Measurements from ENCODE around the gene REPIN1. TPM values are rescaled to one million over a fixed set of nuclear protein-coding genes. Genes with fewer than 3 reads are reported as not detected.

The REPIN1 gene
- total RNA-seq, 1 experiment from 2014 or later = 53.3 TPM

DNA sequence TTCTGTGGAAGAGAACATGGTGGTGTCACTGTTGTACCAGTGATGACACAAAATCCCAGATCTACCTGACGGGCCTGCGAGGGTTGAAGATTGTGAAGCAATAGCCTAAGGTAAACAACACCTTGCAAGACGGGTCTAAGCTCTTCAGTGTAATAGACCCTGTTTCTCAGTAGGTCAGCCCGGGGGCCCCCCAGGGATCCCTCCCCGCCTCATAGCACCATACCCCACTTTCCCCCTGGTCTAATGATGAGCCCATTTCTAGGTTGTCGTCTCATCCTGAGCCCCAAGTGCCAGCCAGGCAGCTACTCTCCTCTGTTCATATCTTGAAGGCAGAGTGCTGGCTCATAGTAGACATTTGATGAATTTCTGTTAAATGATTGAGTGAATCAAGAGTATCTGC lies 42.7 kb upstream of the REPIN1 start:
- H2AFZ ChIP-seq (ENCODE audit: low read length) = no peak overlapping the region
- no peaks in the 10 kb centered on the region for H3K9me2 ChIP-seq (replicated peaks; ENCODE audit: insufficient read depth, low read length)
- no peak for DNase-seq
- H3K4me2 ChIP-seq (ENCODE audit: low read depth, low read length, poor library complexity, severe bottlenecking) = no peak overlapping the region
- peaks cover 21% of the 10 kb centered on the region for H3K79me2 ChIP-seq (ENCODE audit: low read length)
- H3K9ac ChIP-seq (ENCODE audit: low read length) = no peak overlapping the region
- H3K4me3 ChIP-seq (ENCODE audit: low read length) = no peak overlapping the region
- H3K36me3 ChIP-seq (ENCODE audit: insufficient read depth, low read length) = no peaks in the 10 kb centered on the region
- H3K4me1 ChIP-seq (ENCODE audit: low read length) = peaks cover 18% of the 10 kb centered on the region
- no peak overlapping the region for H3K27ac ChIP-seq (ENCODE audit: low read length)
- H3K9me3 ChIP-seq (ENCODE audit: low read length) = no peaks in the 10 kb centered on the region
- H3K27me3 ChIP-seq (ENCODE audit: low read length) = no peaks in the 10 kb centered on the region
- no peaks in the 10 kb centered on the region for H4K20me1 ChIP-seq (ENCODE audit: insufficient read depth, low read depth, low read length)

DNA sequence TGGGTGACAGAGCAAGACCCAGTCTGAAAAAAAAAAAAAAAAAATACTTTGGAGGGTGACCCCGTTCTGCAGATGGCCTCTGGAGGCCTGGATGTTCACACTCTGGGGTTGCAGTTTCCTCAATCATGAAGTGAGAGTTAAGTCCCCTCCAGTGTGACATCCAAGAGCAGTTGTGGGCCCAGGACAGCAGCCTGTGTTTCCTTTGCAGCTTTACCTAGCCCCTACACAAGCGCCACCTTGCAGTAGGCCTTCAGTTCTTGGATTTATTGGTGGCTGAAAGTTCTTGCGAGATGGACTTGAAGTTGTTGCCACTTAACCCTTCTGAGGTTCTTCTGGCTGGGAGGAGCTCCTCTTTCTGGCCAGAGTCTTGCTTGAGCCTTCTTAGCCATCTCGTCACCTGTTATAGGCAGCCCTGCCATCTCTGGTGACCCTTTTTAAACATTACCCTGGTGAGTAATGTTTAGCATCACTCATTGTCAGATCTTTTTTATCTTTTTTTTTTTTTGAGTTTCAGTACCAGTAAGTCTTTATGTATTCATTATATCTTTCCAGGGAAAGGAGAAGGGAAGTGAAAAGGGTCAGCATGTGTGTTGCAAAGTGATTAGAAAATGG lies 41.9 kb upstream of the REPIN1 start:
- Histone ChIP-seq H3K4me1 (ENCODE audit: low read length) (peaks cover 17% of the 10 kb centered on the region), H3K4me3 (ENCODE audit: low read length) (no peak overlapping the region), H3K36me3 (ENCODE audit: insufficient read depth, low read length) (no peaks in the 10 kb centered on the region), H3K4me2 (ENCODE audit: low read depth, low read length, poor library complexity, severe bottlenecking) (no peak overlapping the region), H3K27ac (ENCODE audit: low read length) (no peak overlapping the region), H3K9ac (ENCODE audit: low read length) (no peak overlapping the region), H2AFZ (ENCODE audit: low read length) (no peak overlapping the region), H3K79me2 (ENCODE audit: low read length) (peaks cover 21% of the 10 kb centered on the region), H3K27me3 (ENCODE audit: low read length) (no peaks in the 10 kb centered on the region), H4K20me1 (ENCODE audit: insufficient read depth, low read depth, low read length) (no peaks in the 10 kb centered on the region), H3K9me2 (replicated peaks; ENCODE audit: insufficient read depth, low read length) (no peaks in the 10 kb centered on the region), H3K9me3 (ENCODE audit: low read length) (no peaks in the 10 kb centered on the region)
- no peak for DNase-seq

DNA sequence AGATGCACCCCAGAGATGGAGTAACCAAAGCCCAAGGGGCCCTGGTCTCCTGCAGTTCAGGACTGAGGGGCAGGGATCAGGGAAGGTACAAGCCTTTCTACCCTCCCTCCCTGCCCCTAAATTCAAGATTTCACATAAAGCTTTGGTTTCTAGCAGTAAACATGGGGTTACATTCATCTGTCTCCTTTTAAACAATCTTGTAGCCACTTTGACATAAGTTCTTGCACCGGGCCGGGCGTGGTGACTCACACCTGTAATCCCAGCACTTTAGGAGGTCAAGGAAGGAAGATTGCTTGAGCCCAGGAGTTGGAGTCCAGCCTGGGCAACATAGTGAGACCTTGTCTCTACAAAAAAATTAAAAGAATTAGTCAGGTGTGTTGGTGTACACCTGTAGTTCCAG lies 41.3 kb upstream of the REPIN1 start:
- Histone ChIP-seq H2AFZ (ENCODE audit: low read length) (no peak overlapping the region), H3K4me3 (ENCODE audit: low read length) (no peak overlapping the region), H3K9me2 (replicated peaks; ENCODE audit: insufficient read depth, low read length) (no peaks in the 10 kb centered on the region), H3K79me2 (ENCODE audit: low read length) (peaks cover 21% of the 10 kb centered on the region), H3K36me3 (ENCODE audit: insufficient read depth, low read length) (no peaks in the 10 kb centered on the region), H3K9me3 (ENCODE audit: low read length) (no peaks in the 10 kb centered on the region), H3K4me1 (ENCODE audit: low read length) (peaks cover 12% of the 10 kb centered on the region), H3K27ac (ENCODE audit: low read length) (no peak overlapping the region), H3K4me2 (ENCODE audit: low read depth, low read length, poor library complexity, severe bottlenecking) (no peak overlapping the region), H4K20me1 (ENCODE audit: insufficient read depth, low read depth, low read length) (no peaks in the 10 kb centered on the region), H3K27me3 (ENCODE audit: low read length) (no peaks in the 10 kb centered on the region), H3K9ac (ENCODE audit: low read length) (no peak overlapping the region)
- no peak for DNase-seq

DNA sequence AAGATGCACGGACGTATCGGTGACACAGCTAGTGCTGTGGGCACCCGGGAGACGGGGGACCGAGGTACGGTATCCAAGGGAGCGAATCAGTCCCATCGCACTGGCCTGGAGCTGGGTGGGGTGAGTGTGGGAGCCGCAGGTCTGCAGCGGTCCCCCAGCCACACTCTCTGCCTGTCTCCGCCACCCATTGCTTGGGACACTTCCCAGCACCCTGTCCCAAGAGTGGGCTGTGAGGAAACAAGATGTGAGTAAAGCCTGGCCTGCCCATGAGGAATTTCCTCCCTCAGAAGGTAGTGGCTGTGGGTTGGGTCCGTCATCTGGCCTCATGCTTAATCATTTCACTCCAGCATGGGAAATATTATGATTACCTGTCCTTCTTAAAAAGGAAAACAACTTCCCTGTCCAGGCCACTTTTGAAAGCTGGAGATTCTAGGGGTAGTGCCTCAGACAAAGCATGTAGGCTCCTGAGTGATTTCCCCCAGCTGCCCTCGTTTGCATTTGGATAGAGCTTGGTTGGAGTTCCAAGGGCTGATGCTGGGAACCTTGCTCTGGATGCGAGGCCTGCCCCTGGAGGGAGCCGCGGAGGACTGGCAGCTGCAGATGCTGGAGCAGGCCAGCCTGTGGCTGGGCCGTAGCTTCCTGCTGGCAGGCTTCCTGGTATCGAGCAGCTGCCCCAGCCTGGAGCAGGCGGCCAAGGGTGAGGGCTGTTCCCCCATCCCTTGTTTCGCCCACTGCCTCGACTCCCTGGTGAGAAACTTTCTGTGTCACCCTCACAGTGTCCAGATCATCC lies 39.1 kb upstream of the REPIN1 start:
- no peaks in the 10 kb centered on the region for H3K27me3 ChIP-seq (ENCODE audit: low read length)
- no peak for DNase-seq
- H3K4me2 ChIP-seq (ENCODE audit: low read depth, low read length, poor library complexity, severe bottlenecking) = no peak overlapping the region
- H3K9me2 ChIP-seq (replicated peaks; ENCODE audit: insufficient read depth, low read length) = no peaks in the 10 kb centered on the region
- peaks cover 7% of the 10 kb centered on the region for H3K79me2 ChIP-seq (ENCODE audit: low read length)
- peaks cover 2% of the 10 kb centered on the region for H3K4me1 ChIP-seq (ENCODE audit: low read length)
- no peaks in the 10 kb centered on the region for H4K20me1 ChIP-seq (ENCODE audit: insufficient read depth, low read depth, low read length)
- no peak overlapping the region for H3K27ac ChIP-seq (ENCODE audit: low read length)
- H3K9ac ChIP-seq (ENCODE audit: low read length) = no peak overlapping the region
- H3K4me3 ChIP-seq (ENCODE audit: low read length) = no peak overlapping the region
- no peaks in the 10 kb centered on the region for H3K36me3 ChIP-seq (ENCODE audit: insufficient read depth, low read length)
- H3K9me3 ChIP-seq (ENCODE audit: low read length) = no peaks in the 10 kb centered on the region
- no peak overlapping the region for H2AFZ ChIP-seq (ENCODE audit: low read length)

DNA sequence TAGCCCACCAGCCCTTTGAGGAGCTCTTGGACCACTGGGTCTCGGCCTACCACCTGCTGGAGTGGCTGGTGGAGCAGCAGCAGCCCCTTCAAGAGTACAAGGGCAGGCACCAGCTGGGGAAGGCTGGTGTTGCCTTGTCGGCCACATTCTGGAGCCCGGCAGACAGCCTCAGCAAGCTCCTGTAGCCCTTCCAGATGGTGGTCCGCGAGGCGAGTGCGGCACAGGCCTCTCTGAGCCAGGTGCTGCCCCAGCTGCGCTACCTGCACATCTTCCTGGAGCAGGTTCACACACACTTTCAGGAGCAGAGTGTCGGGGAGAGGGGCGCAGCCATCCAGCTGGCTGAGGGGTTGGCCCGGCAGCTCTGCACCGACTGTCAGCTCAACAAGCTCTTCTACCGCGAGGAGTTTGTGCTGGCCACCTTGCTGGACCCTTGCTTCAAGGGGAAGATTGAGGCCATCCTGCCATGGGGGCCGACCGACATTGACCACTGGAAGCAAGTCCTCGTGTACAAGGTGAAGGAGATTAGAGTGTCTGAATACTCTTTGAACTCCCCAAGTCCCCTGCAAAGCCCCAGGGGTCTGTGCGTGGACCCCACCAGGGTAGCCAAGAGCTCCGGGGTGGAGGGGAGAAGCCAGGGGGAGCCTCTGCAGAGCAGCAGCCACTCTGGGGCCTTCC lies 38.3 kb upstream of the REPIN1 start:
- no peak for DNase-seq
- Histone ChIP-seq H3K9ac (ENCODE audit: low read length) (no peak overlapping the region), H3K4me3 (ENCODE audit: low read length) (no peak overlapping the region), H3K9me2 (replicated peaks; ENCODE audit: insufficient read depth, low read length) (no peaks in the 10 kb centered on the region), H3K27me3 (ENCODE audit: low read length) (no peaks in the 10 kb centered on the region), H3K79me2 (ENCODE audit: low read length) (no peaks in the 10 kb centered on the region), H3K9me3 (ENCODE audit: low read length) (no peaks in the 10 kb centered on the region), H3K36me3 (ENCODE audit: insufficient read depth, low read length) (no peaks in the 10 kb centered on the region), H4K20me1 (ENCODE audit: insufficient read depth, low read depth, low read length) (no peaks in the 10 kb centered on the region), H2AFZ (ENCODE audit: low read length) (no peak overlapping the region), H3K27ac (ENCODE audit: low read length) (no peak overlapping the region), H3K4me2 (ENCODE audit: low read depth, low read length, poor library complexity, severe bottlenecking) (no peak overlapping the region), H3K4me1 (ENCODE audit: low read length) (no peaks in the 10 kb centered on the region)

DNA sequence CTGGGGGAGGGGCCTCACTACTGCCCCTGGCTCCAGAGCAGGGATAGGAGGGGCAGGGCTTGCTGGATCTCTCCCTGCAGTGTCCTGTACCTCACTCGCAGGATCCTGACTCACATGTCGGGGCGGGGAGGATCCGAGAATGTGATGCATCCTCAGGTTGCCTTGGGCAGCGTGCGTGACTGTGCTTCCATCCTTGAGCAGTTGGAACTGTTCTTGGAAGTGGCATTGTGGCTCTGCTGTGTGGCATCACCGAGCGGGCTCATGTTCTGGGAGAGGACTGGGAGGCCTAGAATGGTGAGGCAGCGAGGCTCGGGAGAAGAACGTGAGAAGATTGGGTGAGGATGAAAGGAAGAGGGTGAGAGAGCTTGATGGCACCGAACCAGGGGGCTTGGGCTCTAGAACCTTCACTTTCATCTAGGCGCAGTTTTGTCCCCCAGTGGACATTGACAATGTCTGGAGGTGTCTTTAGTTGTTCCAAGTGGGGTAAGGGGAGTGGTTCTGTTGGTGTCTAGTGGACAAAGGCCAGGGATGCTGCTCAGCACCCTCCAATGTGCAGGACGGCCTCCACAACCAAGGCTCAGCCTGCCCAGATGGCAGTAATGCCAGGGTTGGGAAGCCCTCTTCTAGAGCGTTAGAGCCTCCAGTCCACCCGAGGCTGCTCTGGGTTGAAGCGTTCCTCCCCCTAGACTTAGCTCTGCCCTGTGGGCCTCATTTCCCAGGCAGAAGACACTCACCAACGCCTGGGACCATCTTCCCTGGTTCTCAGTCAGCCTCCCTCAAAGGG lies 35.6 kb upstream of the REPIN1 start:
- Histone ChIP-seq H3K4me1 (ENCODE audit: low read length) (no peaks in the 10 kb centered on the region), H3K36me3 (ENCODE audit: insufficient read depth, low read length) (no peaks in the 10 kb centered on the region), H3K9me3 (ENCODE audit: low read length) (no peaks in the 10 kb centered on the region), H3K79me2 (ENCODE audit: low read length) (no peaks in the 10 kb centered on the region), H3K9ac (ENCODE audit: low read length) (no peak overlapping the region), H3K4me2 (ENCODE audit: low read depth, low read length, poor library complexity, severe bottlenecking) (no peak overlapping the region), H4K20me1 (ENCODE audit: insufficient read depth, low read depth, low read length) (no peaks in the 10 kb centered on the region), H3K4me3 (ENCODE audit: low read length) (no peak overlapping the region), H2AFZ (ENCODE audit: low read length) (no peak overlapping the region), H3K27me3 (ENCODE audit: low read length) (no peaks in the 10 kb centered on the region), H3K27ac (ENCODE audit: low read length) (no peak overlapping the region), H3K9me2 (replicated peaks; ENCODE audit: insufficient read depth, low read length) (no peaks in the 10 kb centered on the region)
- DNase-seq = no peak

DNA sequence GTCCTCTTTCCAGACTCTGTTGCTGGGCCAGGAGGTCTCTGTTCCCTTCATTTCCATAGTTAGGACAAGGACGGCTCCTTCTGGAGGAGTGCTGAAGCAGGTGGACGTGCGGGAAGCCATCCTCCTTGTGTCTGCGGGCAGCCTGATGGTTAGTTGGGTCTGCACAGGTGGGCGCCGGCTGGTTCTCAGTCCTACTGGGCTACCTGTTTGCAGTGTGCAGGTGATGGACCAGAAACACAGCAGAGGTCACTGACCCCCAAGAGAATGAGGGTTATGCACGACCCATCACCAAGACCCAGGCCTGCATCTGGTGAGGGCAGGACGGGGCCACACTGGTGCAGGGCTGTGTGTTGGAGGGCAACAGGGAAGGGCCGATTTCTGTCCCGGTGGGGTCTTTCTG lies 35.0 kb upstream of the REPIN1 start:
- Histone ChIP-seq H3K27ac (ENCODE audit: low read length) (no peak overlapping the region), H3K4me3 (ENCODE audit: low read length) (no peak overlapping the region), H3K9me3 (ENCODE audit: low read length) (no peaks in the 10 kb centered on the region)

DNA sequence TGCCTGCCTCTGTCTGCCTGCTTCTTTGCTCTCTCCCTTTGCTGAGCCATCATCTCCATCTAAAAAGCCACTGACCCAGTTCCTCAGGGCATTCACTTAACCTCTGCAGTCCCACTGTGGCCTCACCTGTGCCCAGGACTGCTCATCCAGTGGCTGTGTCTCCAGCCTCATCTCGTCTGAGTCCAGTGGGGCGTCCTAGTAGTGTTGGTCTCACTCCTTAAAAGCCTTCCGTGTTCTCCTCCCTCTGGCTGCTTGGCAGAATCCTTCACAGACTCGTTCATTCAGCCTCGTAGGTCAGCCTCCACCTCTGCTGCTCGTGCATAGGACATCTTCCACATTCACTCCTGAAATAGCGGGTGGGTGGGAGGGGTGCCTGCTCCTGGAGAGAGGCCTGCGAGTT lies 34.5 kb upstream of the REPIN1 start:
- Histone ChIP-seq H3K4me2 (ENCODE audit: low read depth, low read length, poor library complexity, severe bottlenecking) (no peak overlapping the region), H3K9ac (ENCODE audit: low read length) (no peak overlapping the region), H2AFZ (ENCODE audit: low read length) (no peak overlapping the region), H3K4me3 (ENCODE audit: low read length) (no peak overlapping the region), H3K79me2 (ENCODE audit: low read length) (no peaks in the 10 kb centered on the region), H3K36me3 (ENCODE audit: insufficient read depth, low read length) (no peaks in the 10 kb centered on the region), H3K27ac (ENCODE audit: low read length) (no peak overlapping the region), H3K27me3 (ENCODE audit: low read length) (no peaks in the 10 kb centered on the region), H3K4me1 (ENCODE audit: low read length) (no peaks in the 10 kb centered on the region), H3K9me3 (ENCODE audit: low read length) (no peaks in the 10 kb centered on the region), H3K9me2 (replicated peaks; ENCODE audit: insufficient read depth, low read length) (no peaks in the 10 kb centered on the region), H4K20me1 (ENCODE audit: insufficient read depth, low read depth, low read length) (no peaks in the 10 kb centered on the region)
- DNase-seq = no peak

More for the DNA sequence above, 35.0 kb upstream of the REPIN1 start:
- no peak for DNase-seq
- Histone ChIP-seq H3K27me3 (ENCODE audit: low read length) (no peaks in the 10 kb centered on the region), H3K36me3 (ENCODE audit: insufficient read depth, low read length) (no peaks in the 10 kb centered on the region), H3K4me1 (ENCODE audit: low read length) (no peaks in the 10 kb centered on the region), H2AFZ (ENCODE audit: low read length) (no peak overlapping the region), H3K4me2 (ENCODE audit: low read depth, low read length, poor library complexity, severe bottlenecking) (no peak overlapping the region), H3K9me2 (replicated peaks; ENCODE audit: insufficient read depth, low read length) (no peaks in the 10 kb centered on the region), H3K79me2 (ENCODE audit: low read length) (no peaks in the 10 kb centered on the region), H3K9ac (ENCODE audit: low read length) (no peak overlapping the region), H4K20me1 (ENCODE audit: insufficient read depth, low read depth, low read length) (no peaks in the 10 kb centered on the region)

All from Karpas-422 (cell line).